ENCODE results near the gene WDFY4. TPM values are rescaled to one million over a fixed set of nuclear protein-coding genes. Genes with fewer than 3 reads are reported as not detected.

Gene WDFY4
- total RNA-seq, 1 donor from 2014 or later, result not detected

DNA sequence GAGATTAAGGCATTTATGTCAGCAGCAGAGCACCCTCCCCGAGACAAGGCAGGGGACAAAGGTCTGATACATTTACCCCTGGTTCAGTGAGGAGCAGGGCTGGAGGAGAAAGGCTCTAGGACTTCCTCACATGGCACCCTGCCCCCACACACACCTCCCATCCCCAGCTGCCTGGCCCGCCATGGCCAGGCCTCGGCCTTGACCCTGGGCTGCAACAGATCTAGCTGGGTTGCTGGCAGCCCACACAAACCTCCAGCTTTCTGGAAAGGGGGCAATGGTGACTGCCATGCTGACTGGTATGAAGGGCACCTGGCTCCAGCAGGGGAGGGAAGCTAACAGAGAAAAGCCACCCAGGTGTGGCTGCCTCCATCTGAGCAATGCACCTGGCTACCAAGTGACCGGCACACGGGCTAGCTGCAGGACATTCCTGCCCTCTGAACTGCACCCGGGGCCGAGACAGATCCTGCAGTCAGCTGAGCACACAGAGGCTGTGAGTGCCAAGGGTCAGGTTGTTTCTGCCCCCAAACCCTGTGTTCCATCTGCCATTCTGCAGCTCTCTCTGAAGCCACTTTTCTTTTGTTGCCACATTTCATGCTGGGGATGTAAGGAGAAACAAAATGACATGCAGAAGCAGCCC is 340.8 kb downstream of the WDFY4 start:
- Mint-ChIP-seq H3K9me3 (ENCODE audit: unreplicated experiment) (peaks cover under 1% of the 10 kb centered on the region), H3K4me1 (ENCODE audit: unreplicated experiment) (no peaks in the 10 kb centered on the region), H3K36me3 (ENCODE audit: unreplicated experiment) (no peaks in the 10 kb centered on the region), H3K27me3 (ENCODE audit: unreplicated experiment) (peaks cover under 1% of the 10 kb centered on the region), H3K4me3 (ENCODE audit: unreplicated experiment) (no peak overlapping the region), H3K27ac (ENCODE audit: unreplicated experiment) (no peak overlapping the region)
- TF ChIP-seq, protein P1, sequence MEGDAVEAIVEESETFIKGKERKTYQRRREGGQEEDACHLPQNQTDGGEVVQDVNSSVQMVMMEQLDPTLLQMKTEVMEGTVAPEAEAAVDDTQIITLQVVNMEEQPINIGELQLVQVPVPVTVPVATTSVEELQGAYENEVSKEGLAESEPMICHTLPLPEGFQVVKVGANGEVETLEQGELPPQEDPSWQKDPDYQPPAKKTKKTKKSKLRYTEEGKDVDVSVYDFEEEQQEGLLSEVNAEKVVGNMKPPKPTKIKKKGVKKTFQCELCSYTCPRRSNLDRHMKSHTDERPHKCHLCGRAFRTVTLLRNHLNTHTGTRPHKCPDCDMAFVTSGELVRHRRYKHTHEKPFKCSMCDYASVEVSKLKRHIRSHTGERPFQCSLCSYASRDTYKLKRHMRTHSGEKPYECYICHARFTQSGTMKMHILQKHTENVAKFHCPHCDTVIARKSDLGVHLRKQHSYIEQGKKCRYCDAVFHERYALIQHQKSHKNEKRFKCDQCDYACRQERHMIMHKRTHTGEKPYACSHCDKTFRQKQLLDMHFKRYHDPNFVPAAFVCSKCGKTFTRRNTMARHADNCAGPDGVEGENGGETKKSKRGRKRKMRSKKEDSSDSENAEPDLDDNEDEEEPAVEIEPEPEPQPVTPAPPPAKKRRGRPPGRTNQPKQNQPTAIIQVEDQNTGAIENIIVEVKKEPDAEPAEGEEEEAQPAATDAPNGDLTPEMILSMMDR (IDR thresholded peaks at IDR 0.05), result no peak
- peak; percentile 69 for DNase-seq (ENCODE audit: extremely low spot score, unreplicated experiment)

DNA sequence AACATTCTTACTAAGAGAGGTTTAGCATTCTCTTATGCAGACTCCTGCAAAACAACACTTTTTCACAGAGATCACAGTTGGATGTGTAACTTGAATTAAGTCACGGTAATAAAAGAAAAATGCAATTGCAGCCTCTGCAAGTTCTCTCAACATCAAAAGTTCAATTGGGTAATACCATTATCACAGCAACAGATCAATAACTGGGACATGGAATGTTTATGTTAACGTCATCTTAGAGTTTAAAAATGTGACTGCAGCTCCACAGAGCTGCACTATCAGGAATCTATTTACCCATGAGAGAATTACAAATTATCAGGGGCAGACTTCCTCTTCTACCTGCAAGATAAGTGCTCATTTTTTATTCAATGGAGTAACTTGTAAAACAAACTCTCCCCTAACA is 344.0 kb downstream of the WDFY4 start:
- H3K27ac Mint-ChIP-seq (ENCODE audit: unreplicated experiment), result no peak overlapping the region
- H3K9me3 Mint-ChIP-seq (ENCODE audit: unreplicated experiment), result no peaks in the 10 kb centered on the region
- no peaks in the 10 kb centered on the region for H3K27me3 Mint-ChIP-seq (ENCODE audit: unreplicated experiment)
- no peak overlapping the region for H3K4me3 Mint-ChIP-seq (ENCODE audit: unreplicated experiment)
- TF ChIP-seq, protein P1 (IDR thresholded peaks at IDR 0.05), result no peak
- H3K36me3 Mint-ChIP-seq (ENCODE audit: unreplicated experiment), result no peaks in the 10 kb centered on the region
- DNase-seq (ENCODE audit: extremely low spot score, unreplicated experiment), result no peak
- H3K4me1 Mint-ChIP-seq (ENCODE audit: unreplicated experiment), result no peaks in the 10 kb centered on the region

DNA sequence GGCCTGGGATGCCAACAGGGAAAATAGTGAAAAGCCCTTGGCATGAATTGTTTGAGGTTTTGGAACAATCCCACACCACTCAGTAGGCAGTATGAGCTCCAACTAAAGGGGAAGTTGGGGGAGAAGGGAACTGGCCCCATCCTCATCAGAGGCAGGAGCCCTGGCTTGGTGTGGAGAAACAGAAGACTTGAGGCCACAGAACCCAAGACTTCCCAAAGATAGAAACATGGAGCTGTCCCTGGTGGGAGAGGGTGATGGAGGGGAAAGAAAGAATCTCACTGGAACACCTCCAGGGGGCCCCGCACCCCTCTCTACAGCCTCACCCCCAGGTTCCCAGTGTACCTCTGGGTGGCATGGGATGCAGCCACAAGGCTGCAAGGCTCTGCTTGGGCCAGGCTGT is 345.0 kb downstream of the WDFY4 start:
- Mint-ChIP-seq H3K4me1 (ENCODE audit: unreplicated experiment) (no peaks in the 10 kb centered on the region), H3K4me3 (ENCODE audit: unreplicated experiment) (no peak overlapping the region), H3K9me3 (ENCODE audit: unreplicated experiment) (no peaks in the 10 kb centered on the region), H3K36me3 (ENCODE audit: unreplicated experiment) (no peaks in the 10 kb centered on the region), H3K27ac (ENCODE audit: unreplicated experiment) (no peak overlapping the region), H3K27me3 (ENCODE audit: unreplicated experiment) (no peaks in the 10 kb centered on the region)
- DNase-seq (ENCODE audit: extremely low spot score, unreplicated experiment), result no peak
- TF ChIP-seq, protein P1 (IDR thresholded peaks at IDR 0.05), result no peak

Small RNA genes within 50 kb of the gene (microRNA-seq; reads per million reads assigned to microRNA genes)
- not detected for gene MIR4294 (ENCODE audit: unreplicated experiment)

Other genes with a start within 250 kb of the WDFY4 start
- gene ARHGAP22, start 79.8 kb upstream of the WDFY4 start, total RNA-seq, result 0.64 and 1.1 TPM in 2 replicates